Medulla oblongata (tissue), 1 donor: ENCODE measurements around the gene SEMA3A.

Experiments
- DNase-seq: peaks from one replicate; pipeline ENCODE4 v3.0.0-alpha.2; 2015; ENCODE audit errors: extremely low spot score

Gene SEMA3A

DNA sequence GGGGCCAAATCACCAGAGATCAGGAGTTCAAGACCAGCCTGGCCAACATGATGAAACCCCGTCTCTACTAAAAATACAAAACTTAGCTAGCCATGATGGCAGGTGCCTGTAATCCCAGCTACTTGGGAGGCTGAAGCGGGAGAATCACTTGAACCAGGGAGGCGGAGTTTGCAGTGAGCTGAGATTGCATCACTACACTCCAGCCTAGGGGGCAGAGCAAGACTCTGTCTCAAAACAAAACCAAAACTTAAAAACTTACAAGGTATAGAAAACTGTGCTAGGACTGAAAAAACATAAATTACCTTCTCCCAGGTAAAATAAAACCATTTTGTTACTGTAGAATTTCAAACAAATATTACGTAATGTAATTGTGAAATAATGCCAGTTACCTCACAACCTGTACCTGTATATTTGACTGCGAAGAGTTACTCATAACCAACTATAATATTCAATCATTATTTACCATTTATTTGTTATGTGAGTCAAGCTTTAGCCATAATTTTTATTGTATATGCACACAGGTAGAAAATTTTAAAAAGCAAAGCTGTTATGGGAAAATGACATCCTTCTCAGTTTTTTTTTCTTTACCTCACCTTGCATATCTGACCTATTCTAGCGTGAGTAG is 180.9 kb downstream of the SEMA3A start:
- no peak for DNase-seq

DNA sequence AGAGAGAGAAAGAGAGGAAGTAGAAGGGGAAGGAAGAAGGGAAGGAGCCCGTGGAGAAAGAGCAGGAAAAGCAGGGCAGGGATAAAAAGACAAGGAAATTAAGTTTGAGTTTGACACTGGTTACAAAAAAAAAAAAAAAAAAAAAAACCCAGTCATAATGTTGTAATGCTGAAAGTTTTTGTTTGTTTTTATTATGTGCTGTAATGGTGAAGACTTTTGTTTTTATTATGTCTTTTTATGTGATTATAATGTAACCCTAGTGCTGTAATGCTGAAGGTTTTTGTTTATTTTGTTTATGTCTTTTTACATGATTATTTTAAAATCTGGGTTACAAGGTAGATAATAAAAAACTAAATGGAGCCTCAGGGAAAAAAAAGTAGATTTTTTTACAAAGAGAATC is 184.8 kb downstream of the SEMA3A start:
- DNase-seq: no peak

DNA sequence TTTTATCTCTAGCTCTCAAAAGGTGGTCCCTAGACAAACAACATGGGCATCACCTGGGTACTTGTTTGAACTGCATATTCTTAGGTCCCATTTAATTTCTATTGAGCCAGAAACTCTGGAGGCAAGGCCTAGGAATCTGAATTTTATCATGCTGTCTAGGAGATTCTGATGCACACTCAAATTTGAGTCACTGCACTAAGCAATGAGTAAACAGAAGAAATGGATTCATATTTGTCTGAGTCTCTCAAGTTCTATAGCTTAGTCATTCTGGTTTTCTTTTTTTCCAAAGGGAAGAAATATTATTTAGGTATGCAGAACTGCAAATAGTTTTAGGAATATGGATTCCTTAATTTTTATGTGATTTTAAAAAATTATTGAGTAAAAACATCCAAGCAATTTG is 185.5 kb downstream of the SEMA3A start:
- DNase-seq: no peak

DNA sequence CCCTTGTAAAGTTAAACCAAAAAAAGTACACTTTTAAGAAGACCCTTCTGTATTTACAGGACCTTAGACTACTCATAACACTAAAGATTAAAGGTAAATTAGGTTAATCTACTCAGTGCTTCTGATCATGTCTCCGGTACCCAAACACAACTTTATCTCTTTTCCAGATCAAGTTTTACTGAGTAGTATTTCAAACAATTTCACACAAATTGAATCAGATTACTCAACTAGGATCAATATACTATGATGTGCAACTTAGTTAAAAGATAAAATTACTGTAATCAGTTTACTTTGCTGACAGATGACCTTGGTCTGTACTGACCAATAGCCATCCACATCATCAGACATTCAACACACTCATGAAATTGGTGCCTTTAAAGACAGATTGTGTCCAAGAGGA is 191.4 kb downstream of the SEMA3A start:
- no peak for DNase-seq

DNA sequence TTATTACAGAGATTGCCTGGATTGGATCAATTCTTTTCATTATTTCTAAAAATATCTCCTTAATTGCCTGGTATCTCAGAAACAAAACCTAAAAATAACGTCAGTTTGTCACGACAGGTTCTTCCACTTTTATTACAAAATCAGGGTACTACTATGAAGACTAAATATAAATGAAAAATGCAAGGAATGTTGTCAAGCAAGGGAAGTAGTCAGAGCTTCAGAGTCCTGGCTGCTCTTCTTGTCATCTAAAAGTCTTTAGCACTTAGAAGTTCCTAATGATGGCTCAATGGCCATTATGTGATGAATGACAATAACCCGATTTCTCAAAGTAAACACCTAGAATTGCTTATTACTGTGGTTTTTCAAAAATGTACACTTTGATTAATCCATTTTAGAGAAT is 192.2 kb downstream of the SEMA3A start:
- no peak for DNase-seq

DNA sequence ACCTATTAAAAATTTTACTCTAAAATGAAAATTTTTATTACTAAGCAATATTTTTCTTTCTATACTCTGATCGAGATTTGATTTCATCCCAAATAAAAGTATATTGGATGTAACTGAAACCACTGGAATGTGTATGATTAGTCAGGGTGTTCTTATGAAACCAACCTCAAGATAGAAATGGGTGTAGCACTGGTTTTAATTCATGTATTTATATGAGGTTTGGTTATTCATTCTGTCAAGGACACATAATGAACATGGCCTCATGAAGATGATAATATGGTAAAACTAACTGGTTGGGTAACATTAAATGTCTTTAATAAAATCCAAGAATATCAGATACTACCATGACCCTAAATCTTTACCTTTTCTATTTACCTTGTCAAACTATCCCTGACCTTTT is 197.7 kb downstream of the SEMA3A start:
- DNase-seq: no peak

DNA sequence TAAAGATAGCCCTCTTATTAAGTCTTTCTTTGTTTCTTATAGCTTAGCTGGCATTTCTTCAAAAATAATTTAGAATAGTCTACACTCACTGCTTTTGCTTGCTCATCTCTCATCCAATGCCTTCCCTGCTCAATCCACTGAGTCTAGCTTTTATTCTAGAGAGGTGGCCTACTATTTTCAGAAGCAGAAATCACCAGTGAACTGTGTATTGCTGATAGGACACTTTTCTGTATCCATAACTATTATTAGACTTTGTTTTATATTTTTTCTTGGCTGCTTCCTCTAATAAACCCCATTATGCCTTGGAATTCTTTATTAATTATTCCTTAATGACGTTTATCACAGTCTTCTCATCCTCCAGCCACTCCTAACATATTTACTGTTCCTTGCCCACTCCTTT is 206.8 kb downstream of the SEMA3A start:
- DNase-seq: no peak

DNA sequence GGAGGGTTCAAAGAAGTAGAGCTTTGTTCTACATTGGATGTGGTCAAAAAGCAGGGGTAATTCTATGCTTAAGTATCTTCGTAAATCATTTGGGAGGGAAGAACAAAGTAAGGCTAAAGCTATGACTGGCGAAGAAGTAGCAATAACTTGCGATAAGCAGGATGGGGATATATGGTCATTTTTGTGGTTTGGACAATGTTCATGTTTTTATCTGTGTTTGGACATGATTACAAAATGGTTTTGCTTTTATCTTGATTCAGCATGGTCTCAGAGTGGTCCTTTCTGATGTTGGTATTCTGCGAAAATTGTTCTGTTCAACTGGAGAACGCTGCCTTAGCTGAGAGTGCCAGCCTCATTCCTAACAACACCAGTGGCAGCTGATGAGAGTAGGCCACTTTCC is 208.8 kb downstream of the SEMA3A start:
- DNase-seq: no peak

DNA sequence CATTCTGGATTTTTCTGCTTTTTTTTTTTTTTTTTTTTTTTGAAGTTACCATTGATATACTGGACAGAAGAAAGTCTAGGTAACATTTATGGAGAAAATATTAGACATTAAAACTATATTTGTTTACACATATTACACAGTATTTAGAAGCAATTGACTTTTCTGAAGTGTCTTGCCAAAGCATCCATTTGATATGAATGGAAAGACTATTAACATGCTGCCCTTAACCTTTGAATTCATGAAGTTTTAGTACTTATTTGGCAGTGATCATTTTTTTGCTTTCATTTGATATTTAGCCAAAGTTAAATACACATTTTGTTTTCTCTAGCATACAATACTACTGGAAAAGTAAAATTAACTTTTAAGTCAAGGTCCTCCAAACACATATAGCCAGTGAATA is 210.0 kb downstream of the SEMA3A start:
- DNase-seq: no peak

DNA sequence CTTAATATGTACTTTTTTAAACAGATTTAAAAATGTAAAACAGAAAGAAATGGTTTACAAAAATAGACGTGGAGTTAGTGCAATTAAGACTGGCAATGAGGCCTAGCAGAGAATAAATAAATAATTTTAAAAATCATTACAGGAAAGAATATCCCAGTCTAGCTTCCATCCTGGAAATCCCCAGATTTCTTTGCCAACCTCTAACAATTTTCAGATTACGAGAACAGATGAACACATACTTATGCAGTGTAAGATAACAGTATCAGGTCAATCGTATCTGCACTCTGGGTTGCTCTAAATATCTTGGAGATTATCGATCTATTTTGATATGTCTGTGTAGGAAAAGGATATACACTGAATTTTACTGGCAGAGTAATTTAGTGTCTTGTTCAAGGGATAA is 210.5 kb downstream of the SEMA3A start:
- no peak for DNase-seq

DNA sequence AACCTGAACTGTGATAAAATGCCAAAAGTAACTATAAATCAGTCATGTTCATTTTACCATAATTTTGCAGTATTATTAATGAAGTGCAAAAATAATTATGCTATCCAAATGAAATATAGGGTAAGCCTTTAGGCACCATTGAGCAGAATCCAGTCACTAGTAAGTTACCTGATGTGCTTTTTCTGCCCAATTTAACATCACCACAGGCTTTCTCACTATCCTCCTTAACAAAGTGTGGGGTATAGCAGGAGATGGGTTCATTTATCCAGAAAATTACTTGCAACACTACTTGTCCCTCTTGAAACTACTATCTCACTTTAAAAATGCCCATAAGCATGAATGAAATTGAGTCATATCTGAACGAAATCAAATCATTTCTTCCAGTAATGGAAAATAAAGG is 211.0 kb downstream of the SEMA3A start:
- no peak for DNase-seq

DNA sequence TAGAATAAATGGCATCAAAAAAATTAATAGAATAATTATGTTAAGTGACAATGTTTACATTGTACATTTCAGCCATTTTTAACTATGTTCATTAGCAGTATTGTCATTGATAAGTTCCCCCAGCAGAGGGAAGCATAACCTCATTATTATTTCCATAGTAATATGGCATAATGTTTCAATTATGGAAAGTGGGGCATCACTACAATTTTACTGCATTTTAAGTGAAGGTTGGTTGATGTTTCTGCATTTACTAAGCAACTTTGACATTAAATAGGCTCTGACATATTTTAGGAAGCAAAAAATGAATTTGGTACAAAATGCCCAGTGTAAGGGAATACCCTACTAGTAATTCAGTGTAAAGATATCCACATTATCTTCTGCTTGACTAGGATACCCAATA is 218.3 kb downstream of the SEMA3A start:
- peak; percentile 64 for DNase-seq

DNA sequence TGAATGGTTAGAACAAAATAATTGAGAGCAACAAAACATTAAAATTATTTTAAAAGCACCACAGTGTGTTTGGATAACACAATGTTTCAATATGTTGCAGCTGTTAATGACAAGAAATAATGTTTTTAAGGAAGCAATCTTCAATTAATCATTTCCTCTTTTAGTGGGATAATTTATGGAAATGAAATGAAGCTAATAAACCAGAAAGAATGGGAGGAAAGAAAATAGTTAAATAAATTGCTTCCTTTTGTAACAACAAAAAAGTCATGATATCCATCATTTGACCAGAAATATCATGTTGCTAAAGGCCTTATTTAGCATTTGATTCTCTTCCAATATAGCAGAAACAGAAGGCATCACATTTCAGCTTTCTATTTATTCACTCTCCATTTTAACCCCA is 224.5 kb downstream of the SEMA3A start:
- no peak for DNase-seq

DNA sequence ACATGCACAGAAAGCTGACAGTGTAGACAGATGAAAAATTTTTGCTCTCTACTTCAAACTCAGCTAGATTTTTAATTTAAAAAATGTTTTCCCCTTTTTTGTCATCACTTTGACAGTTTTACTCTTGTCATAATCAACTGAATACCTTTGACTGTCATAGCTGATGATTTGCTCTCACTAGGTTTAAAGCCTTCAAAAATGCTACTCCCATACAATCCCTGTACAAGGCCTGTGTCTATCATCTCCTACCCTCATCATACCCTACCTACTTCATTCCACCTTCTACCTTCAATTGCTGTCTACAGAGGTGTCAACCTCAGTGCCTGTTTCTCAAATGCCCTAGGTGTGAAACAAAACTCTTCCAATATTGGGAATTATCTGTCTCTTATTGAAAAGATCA is 230.3 kb downstream of the SEMA3A start:
- no peak for DNase-seq

DNA sequence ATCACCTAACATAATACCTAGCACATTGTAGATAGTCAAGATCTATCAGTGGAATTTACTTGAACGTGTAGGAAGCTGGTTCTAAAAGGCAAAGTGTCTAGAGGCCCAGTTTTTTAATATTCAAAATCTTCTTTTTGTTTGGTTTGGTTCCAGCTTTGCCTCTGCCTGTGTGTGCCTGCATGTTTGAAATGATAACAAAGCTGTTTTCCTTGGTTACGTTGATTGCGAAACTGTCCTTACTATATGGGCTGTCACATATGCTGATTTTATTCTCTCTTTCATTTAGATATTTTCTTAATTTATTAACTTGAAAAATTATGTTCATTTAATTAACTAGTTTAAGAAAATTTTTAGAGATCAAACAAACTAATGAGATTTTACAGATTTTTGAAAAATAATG is 237.3 kb downstream of the SEMA3A start:
- no peak for DNase-seq

DNA sequence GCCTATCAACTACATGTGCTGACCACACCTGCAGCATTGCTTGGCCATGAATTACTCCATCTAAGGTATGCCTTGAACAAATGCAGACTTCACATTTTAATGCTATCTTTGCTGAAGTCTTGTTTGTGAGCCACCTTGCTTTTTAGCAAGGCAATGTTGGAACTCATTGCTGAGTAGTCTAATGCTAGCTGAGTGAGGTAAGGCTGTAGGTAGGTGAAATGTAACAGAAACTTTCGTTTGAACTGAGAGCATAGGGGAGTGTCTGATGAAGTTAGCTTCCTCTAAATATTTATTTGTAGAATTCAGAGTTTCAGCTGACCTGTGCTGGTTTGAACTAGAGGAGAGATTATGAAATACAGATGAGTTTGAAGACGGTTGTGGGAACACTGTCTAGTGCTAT is 238.5 kb downstream of the SEMA3A start:
- DNase-seq: no peak

DNA sequence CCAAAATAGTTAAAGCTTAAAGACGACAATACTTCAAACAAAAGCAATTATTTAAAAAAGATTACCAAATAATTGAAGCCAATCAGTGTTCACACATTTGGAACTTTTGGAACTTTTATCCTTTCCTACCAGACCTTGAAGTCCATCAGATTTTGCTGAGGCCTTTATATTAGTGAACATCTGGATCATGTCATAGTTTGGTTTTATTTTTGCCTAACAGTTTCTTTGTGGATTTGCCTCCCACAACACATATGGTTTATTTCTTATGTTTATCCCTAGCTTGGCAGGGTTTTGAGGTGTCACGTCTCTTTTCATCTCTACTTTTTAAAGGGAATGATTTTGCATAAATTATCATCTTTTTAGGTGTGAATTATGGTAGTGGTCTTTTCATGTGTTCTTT is 242.4 kb downstream of the SEMA3A start:
- DNase-seq: no peak

DNA sequence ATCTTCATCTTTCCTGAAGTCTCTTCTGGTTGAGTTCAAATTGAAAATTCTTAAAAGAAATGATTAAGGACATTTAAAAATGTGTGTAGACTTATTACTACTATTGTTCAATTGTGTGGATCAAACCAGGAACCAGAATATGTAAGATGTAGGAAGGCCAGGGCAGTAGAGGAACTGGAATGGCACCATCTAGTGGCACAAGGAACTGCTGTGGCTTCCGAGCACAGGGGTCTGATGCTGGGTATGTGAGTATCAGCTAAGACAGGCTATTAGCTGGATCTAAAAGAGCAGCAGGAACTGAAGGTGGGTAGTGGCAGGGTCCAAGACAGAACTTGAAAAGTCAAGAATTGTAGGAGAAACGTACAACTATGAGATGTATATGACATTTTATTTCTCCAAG is 247.3 kb downstream of the SEMA3A start:
- peak; percentile 50 for DNase-seq

DNA sequence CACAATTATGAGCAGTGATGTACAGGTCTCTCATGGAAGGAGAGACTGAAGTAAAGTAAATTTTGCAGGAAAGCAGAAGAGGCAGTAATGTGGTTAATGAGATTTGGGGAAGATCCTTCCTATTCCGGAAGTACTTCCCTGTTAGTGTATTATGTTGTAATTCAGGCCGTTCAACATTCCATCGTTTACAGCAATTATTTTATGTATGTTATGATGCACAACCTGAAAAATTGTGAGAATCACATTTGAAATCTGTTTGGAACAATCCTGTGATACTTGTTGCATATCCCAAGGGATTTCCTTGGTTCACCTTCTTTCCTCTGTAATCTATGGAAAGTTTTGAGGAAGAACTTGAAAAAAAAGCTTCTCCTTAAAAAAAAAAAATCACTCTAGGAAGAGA is 247.8 kb downstream of the SEMA3A start:
- no peak for DNase-seq

DNA sequence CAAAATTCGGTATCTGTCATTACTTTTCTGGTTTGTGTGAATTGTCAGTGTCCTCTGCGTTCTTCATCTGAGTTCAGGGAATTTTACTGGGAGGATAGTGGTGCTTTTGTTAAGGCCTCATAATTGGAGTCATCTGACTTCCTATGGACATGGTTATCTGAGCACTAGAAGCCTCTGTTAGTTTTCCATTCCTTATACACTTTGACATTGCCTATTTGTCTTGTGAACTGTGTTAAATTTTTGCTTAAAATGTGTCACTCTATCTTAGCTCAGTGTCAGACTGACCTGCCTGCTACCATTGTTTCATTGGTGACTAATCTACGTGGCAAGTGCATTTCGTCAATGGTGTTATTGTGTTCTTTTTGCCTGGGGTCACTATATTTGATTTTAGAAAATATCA is 253.3 kb downstream of the SEMA3A start:
- DNase-seq: peak; percentile 60

DNA sequence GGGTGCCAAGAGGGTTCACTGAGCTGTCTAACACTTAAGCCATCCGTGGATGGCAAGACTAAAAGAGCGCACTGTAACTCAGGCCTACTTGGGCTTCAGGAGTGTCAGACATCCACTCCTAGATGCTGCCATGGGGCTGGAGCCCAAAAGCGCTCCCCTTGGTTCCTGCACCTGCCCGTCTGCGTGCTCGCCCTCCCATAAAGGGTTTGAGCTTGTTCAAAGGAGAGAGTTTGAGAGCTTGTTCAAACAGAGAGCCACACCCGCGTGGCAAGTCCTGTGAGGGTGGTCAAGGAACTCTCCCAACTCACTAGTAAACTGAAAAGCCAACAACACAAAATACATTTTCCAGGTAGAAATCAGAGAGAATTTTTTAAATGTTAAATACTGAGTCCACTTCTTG is 256.7 kb downstream of the SEMA3A start:
- DNase-seq: no peak

DNA sequence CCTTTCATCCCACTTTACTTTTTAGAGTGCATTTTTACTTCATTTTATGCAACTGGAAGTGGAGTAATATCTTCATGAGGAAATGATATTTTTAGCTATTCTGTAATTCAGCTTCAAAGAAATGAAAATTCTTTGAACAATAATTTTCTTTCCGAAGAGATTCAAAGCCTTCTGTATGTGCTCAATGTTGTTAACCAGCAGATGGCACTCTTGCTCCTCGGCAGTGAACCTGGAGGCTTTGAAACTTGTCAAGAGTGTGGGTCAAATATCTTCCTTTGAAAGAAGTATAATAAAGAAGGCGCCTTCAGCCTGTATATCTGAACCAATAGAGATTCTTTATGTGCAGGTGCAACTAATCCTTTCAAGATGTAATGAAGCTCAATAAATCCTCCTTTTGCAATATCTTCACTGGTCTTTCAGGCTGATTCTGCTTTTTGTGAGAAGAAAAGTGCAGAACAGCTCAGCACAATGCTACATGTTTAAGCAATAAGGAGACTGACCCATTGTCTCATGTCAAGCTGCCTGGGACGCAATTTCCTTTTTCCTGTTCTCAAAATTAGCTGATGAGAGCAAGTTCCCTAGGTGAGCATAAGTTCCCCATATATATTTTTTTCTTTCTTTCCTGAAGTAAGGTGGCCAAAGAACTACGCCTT is 258.4 kb downstream of the SEMA3A start:
- DNase-seq: peak; percentile 90

DNA sequence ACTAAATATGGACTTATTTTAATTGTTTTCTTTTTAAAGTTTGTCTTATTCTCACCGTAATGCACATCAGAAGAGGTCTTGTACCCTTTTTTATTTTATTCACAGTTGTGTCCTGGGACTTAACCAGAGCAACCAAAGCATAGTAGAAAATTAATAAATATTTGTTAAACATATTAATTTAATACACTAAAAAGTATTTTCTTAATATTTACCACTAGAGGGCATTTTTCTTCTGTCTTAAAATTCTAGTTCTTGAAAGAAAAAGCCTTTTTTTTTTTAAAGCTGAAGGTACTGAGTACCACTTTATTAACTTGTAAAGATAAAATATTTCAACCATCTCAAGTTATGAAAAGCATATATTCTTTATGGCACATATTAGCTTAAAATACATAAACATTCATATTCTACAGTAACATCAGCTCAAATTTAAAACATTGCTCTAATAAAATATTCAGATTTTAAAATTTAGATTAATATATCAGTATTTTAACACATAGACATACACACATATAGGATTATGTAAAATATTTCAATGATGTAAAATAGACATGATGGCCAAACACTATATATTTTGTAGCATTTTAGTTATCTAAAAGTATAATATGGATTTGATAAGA is 260.4 kb downstream of the SEMA3A start:
- no peak for DNase-seq

DNA sequence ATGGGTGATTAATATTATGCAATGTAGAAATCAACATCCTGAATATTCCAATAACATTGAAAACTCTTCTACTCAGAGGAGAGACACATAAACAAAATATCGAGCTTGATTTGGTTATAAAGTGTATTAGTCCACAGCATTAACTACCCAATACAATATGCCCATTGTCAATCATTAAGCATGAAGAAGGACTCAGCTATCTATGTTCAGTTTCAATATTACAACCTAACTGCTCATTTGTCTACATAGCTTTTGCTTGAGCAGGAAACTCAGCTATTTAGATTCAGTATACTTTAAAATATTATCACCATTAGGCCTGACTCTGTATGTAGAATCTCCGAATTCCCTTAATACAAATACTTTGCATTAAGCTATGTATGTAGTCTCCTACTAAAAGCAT is 262.6 kb downstream of the SEMA3A start:
- DNase-seq: no peak
